ENCODE data around the gene ZNF76. TPM values are rescaled to one million over a fixed set of nuclear protein-coding genes. Genes with fewer than 3 reads are reported as not detected.
A peak's percentile ranks its signal among the peaks of the same experiment; 100 is the strongest.
"Not testable (repeated sequence)": the region's sequence is repeated elsewhere in the genome, so short reads cannot be mapped to it uniquely, and the experiment has no call there.

ZNF76 gene
- total RNA-seq, 2 experiments from 2014 or later, result 39.4 to 41.6 TPM

DNA sequence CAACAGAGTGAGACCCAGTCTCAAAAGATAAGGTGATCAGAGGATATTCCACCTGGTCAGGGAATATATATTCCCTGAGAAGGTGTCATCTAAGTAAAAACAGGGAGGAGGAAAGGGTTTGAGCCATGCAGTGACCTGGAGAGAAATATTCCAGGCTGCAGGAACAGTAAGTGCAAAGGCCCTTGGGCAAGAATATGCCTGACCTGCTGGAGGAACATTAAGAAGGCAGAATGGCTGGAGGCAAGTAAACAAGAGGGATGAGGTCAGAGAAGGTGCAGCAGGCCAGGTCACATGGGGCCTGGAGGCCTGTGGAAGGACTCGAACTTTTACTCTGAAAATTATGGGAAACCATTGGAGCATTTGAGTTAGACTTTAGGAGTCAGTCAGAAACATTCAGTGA lies 44.8 kb downstream of the ZNF76 start:
- DNase-seq, result no peak
- Mint-ChIP-seq H3K9me3 (ENCODE audit: insufficient read depth) (no peaks in the 10 kb centered on the region), H3K27me3 (ENCODE audit: low read depth) (no peaks in the 10 kb centered on the region), H3K36me3 (ENCODE audit: low read depth) (peaks cover 74% of the 10 kb centered on the region), H3K27ac (peak overlapping the region; percentile 79), H3K4me3 (peak overlapping the region; percentile 84), H3K4me1 (ENCODE audit: low read depth) (peaks cover 84% of the 10 kb centered on the region)
- no peak for ATAC-seq
- ChIA-PET POLR2A (no interaction called here), CTCF (interaction anchor here (1.8 to 16.7 kb wide), 2 partner anchors 14 to 146 kb away, joined by 11 to 446 read pairs; no protein-coding TSS in a partner anchor)

- peaks cover 84% of the 10 kb centered on the region for H3K4me1 Mint-ChIP-seq (ENCODE audit: low read depth)
- CTCF ChIA-PET, result interaction anchor here (0.5 to 26.7 kb wide), 3 partner anchors 5 to 377 kb away, joined by 3 to 446 read pairs (median 446); partner anchors contain the start of gene DEF6
- no peak for ATAC-seq
- POLR2A ChIA-PET, result interaction anchor here (0.7 kb wide), 1 partner anchor 14 kb away, joined by 4 read pairs; no protein-coding TSS in a partner anchor
- H3K27ac Mint-ChIP-seq, result no peak overlapping the region
- H3K9me3 Mint-ChIP-seq (ENCODE audit: insufficient read depth), result no peaks in the 10 kb centered on the region
- no peak overlapping the region for H3K4me3 Mint-ChIP-seq
- H3K27me3 Mint-ChIP-seq (ENCODE audit: low read depth), result no peaks in the 10 kb centered on the region
- peaks cover 75% of the 10 kb centered on the region for H3K36me3 Mint-ChIP-seq (ENCODE audit: low read depth)
- DNase-seq, result peak; percentile 35
Measured at GRCh38 chr6:35305117-35305516, 45.6 kb downstream of the ZNF76 start.

DNA sequence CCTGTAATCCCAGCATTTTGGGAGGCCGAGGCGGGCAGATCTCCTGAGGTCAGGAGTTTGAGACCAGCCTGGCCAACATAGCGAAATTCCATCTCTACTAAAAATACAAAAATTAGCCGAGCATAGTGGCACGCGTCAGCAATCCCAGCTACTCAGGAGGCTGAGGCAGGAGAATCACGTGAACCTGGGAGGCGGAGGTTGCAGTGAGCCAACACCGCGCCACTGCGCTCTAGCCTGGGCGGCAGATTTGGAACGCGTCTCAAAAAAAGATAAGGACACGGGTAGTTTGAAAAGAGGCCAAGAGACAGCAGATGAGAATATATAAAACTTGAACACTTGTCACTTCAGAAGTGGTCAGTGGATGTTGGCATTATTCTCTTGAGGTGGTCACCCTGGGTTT lies 47.6 kb downstream of the ZNF76 start:
- CTCF ChIA-PET, result interaction anchor here (16.7 to 26.7 kb wide), 2 partner anchors 7 to 11 kb away, joined by 446 read pairs; partner anchors contain the start of gene DEF6
- H3K27me3 Mint-ChIP-seq (ENCODE audit: low read depth); POLR2A ChIA-PET; H3K9me3 Mint-ChIP-seq (ENCODE audit: insufficient read depth); ATAC-seq; H3K4me3 Mint-ChIP-seq; DNase-seq: not testable (repeated sequence)
- Mint-ChIP-seq H3K4me1 (ENCODE audit: low read depth) (peaks cover 84% of the 10 kb centered on the region), H3K36me3 (ENCODE audit: low read depth) (peaks cover 81% of the 10 kb centered on the region), H3K27ac (peak overlapping the region; percentile 48)

GRCh38 chr6:35308543-35308942 lies 49.0 kb downstream of the ZNF76 start:
- ChIA-PET CTCF (interaction anchor here (1.0 to 26.7 kb wide), 4 partner anchors 8 to 33 kb away, joined by 3 to 446 read pairs (median 240); partner anchors contain the start of genes DEF6 and PPARD), POLR2A (interaction anchor here (1.0 to 4.3 kb wide), 2 partner anchors 9 to 10 kb away, joined by 3 to 59 read pairs; partner anchors contain the start of gene DEF6)
- Mint-ChIP-seq H3K4me1 (ENCODE audit: low read depth) (peaks cover 81% of the 10 kb centered on the region), H3K36me3 (ENCODE audit: low read depth) (peaks cover 79% of the 10 kb centered on the region), H3K27ac (peak overlapping the region; percentile 96)
- DNase-seq; ATAC-seq; H3K4me3 Mint-ChIP-seq; H3K27me3 Mint-ChIP-seq (ENCODE audit: low read depth); H3K9me3 Mint-ChIP-seq (ENCODE audit: insufficient read depth): not testable (repeated sequence)

GRCh38 chr6:35309611-35310264 lies 50.2 kb downstream of the ZNF76 start:
- no peaks in the 10 kb centered on the region for H3K27me3 Mint-ChIP-seq (ENCODE audit: low read depth)

DNA sequence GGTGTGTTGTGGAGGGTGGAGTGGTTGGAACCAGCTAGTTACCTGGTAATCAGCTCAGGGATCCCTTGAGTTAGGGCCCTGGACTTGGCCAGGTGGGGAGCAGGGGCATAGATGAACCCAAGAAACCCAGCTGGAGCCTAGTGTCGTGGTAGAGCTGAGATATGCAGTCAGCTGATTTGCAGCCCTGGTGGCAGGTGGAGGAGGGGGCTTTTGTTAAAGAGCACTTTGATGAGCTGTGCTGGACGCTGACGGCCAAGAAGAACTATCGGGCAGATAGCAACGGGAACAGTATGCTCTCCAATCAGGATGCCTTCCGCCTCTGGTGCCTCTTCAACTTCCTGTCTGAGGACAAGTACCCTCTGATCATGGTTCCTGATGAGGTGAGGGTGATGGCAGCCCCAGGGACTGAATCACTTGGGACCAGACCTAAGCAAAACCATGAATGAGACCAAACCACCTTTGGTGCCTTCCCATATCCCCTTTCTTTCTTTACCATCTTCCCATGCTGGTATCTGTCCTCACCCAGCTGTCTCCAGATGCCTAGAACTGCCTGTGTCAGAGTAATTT lies 50.8 kb downstream of the ZNF76 start:
- peak; percentile 31 for DNase-seq
- Mint-ChIP-seq H3K9me3 (ENCODE audit: insufficient read depth) (no peaks in the 10 kb centered on the region), H3K27ac (peak overlapping the region; percentile 96), H3K4me1 (ENCODE audit: low read depth) (peaks cover 87% of the 10 kb centered on the region), H3K4me3 (peak overlapping the region; percentile 65), H3K36me3 (ENCODE audit: low read depth) (peaks cover 82% of the 10 kb centered on the region), H3K27me3 (ENCODE audit: low read depth) (no peaks in the 10 kb centered on the region)
- ATAC-seq, result peak; percentile 50
- ChIA-PET POLR2A (interaction anchor here (0.6 to 4.3 kb wide), 9 partner anchors 7 to 141 kb away, joined by 3 to 59 read pairs (median 4); partner anchors contain the start of genes DEF6 and PPARD), CTCF (interaction anchor here (0.9 to 26.7 kb wide), 5 partner anchors 10 to 139 kb away, joined by 3 to 446 read pairs (median 5); partner anchors contain the start of gene DEF6)

More at GRCh38 chr6:35309611-35310264, 50.2 kb downstream of the ZNF76 start:
- CTCF ChIA-PET, result interaction anchor here (0.6 to 26.7 kb wide), 6 partner anchors 9 to 140 kb away, joined by 3 to 446 read pairs (median 4); partner anchors contain the start of genes DEF6 and PPARD
- H3K9me3 Mint-ChIP-seq (ENCODE audit: insufficient read depth), result no peaks in the 10 kb centered on the region
- H3K36me3 Mint-ChIP-seq (ENCODE audit: low read depth), result peaks cover 79% of the 10 kb centered on the region
- no peak for DNase-seq
- H3K4me3 Mint-ChIP-seq, result peak overlapping the region; percentile 65
- H3K4me1 Mint-ChIP-seq (ENCODE audit: low read depth), result peaks cover 81% of the 10 kb centered on the region
- no peak for ATAC-seq
- POLR2A ChIA-PET, result interaction anchor here (0.7 to 4.3 kb wide), 6 partner anchors 11 to 140 kb away, joined by 3 to 59 read pairs (median 6); partner anchors contain the start of genes DEF6 and PPARD
- H3K27ac Mint-ChIP-seq, result peak overlapping the region; percentile 96

GRCh38 chr6:35311390-35312075 lies 52.0 kb downstream of the ZNF76 start:
- Mint-ChIP-seq H3K27ac (peak overlapping the region; percentile 96), H3K4me1 (ENCODE audit: low read depth) (peaks cover 86% of the 10 kb centered on the region), H3K36me3 (ENCODE audit: low read depth) (peaks cover 85% of the 10 kb centered on the region), H3K27me3 (ENCODE audit: low read depth) (no peaks in the 10 kb centered on the region), H3K9me3 (ENCODE audit: insufficient read depth) (no peaks in the 10 kb centered on the region), H3K4me3 (peak overlapping the region; percentile 65)
- DNase-seq, result peak; percentile 78
- POLR2A ChIA-PET, result interaction anchor here (0.8 to 4.3 kb wide), 7 partner anchors 9 to 139 kb away, joined by 3 to 59 read pairs (median 4); partner anchors contain the start of gene DEF6
- CTCF ChIA-PET, result interaction anchor here (0.7 to 26.7 kb wide), 8 partner anchors 11 to 211 kb away, joined by 3 to 446 read pairs (median 4); partner anchors contain the start of genes DEF6 and RPL10A
- ATAC-seq, result peak; percentile 88

GRCh38 chr6:35312076-35312800 lies 52.7 kb downstream of the ZNF76 start:
- H3K4me1 Mint-ChIP-seq (ENCODE audit: low read depth), result peaks cover 79% of the 10 kb centered on the region
- ATAC-seq (no peak), DNase-seq (no peak)
- H3K27ac Mint-ChIP-seq, result peak overlapping the region; percentile 96
- no peaks in the 10 kb centered on the region for H3K27me3 Mint-ChIP-seq (ENCODE audit: low read depth)
- no peaks in the 10 kb centered on the region for H3K9me3 Mint-ChIP-seq (ENCODE audit: insufficient read depth)
- CTCF ChIA-PET, result interaction anchor here (1.1 to 26.7 kb wide), 6 partner anchors 12 to 211 kb away, joined by 3 to 446 read pairs (median 5); partner anchors contain the start of genes DEF6 and RPL10A
- H3K36me3 Mint-ChIP-seq (ENCODE audit: low read depth), result peaks cover 85% of the 10 kb centered on the region
- peak overlapping the region; percentile 65 for H3K4me3 Mint-ChIP-seq
- POLR2A ChIA-PET, result interaction anchor here (1.2 to 4.3 kb wide), 4 partner anchors 9 to 16 kb away, joined by 4 to 59 read pairs (median 15); partner anchors contain the start of gene DEF6

DNA sequence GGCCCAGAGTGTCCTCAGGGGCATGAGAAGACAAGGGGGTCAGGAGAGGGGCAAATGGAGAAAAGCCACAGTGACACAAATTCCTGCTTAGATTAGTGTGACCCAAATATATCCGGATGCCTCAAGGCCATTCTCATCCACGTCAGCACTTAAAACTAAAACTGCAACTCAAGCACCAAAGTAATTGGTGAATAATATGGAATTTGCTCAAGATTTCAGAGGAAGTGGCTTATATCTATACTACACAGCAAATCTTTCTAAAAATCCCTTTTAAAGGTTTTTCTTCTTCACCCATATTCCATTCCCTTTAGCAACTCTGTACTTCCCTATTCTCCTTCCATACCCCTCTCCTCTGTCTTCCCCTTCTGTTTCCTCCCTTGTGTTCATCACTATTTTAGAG lies 53.3 kb downstream of the ZNF76 start:
- Mint-ChIP-seq H3K36me3 (ENCODE audit: low read depth) (peaks cover 86% of the 10 kb centered on the region), H3K27ac (peak overlapping the region; percentile 96), H3K9me3 (ENCODE audit: insufficient read depth) (no peaks in the 10 kb centered on the region), H3K4me3 (peak overlapping the region; percentile 65), H3K27me3 (ENCODE audit: low read depth) (no peaks in the 10 kb centered on the region), H3K4me1 (ENCODE audit: low read depth) (peaks cover 73% of the 10 kb centered on the region)
- ChIA-PET POLR2A (interaction anchor here (1.2 to 4.3 kb wide), 3 partner anchors 10 to 15 kb away, joined by 4 to 59 read pairs (median 23); partner anchors contain the start of gene DEF6), CTCF (interaction anchor here (1.2 to 26.7 kb wide), 5 partner anchors 12 to 210 kb away, joined by 3 to 446 read pairs (median 24); partner anchors contain the start of gene DEF6)
- DNase-seq (no peak), ATAC-seq (no peak)

DNA sequence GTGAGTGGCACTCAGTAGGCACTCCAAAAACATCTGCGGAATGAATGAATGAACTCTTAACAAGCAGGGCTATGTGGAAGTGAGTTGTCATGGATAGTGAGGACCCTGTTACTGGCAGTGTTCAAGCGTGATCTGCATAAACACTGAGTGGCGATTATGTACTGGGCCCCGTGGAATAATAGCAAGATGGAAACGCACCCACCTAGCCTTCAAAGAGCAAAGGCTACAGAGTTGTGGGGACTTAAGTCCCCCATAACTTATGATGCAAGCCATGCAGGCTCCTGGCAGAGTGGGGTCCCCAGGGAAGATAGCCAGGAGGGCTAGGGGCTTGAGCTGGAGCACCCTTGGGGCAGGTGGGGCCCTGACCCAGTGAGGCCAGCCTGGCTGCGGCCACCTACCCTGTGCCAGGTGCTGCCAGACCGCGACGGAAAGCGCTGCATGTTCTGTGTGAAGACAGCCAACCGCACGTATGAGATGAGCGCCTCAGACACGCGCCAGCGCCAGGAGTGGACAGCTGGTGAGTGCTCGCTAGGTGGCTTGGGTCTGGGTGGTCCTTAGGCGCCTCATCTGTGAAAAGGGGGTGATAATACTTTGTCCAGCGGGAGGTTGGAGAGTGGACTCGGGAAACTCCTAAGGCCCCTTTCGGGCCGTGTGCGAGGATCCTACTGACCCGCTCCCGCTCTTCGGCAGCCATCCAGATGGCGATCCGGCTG lies 58.1 kb downstream of the ZNF76 start:
- Mint-ChIP-seq H3K27me3 (ENCODE audit: low read depth) (no peaks in the 10 kb centered on the region), H3K27ac (no peak overlapping the region), H3K9me3 (ENCODE audit: insufficient read depth) (no peaks in the 10 kb centered on the region), H3K36me3 (ENCODE audit: low read depth) (peaks cover 84% of the 10 kb centered on the region), H3K4me3 (no peak overlapping the region), H3K4me1 (ENCODE audit: low read depth) (peaks cover 31% of the 10 kb centered on the region)
- CTCF ChIA-PET, result interaction anchor here (1.3 to 26.7 kb wide), 3 partner anchors 10 to 149 kb away, joined by 4 to 446 read pairs (median 4); partner anchors contain the start of gene DEF6
- DNase-seq (no peak), ATAC-seq (no peak)
- POLR2A ChIA-PET, result no interaction called here

Measured in activated CD8-positive, alpha-beta T cell treated with anti-CD3 and anti-CD28 coated beads, Interleukin-2, amount 10 ng/mL, durations not matched to agents 7 days and 5 days (primary cell).